ENCODE data around the gene DIPK1C. TPM values are rescaled to one million over a fixed set of nuclear protein-coding genes. Genes with fewer than 3 reads are reported as not detected.
A peak's percentile ranks its signal among the peaks of the same experiment; 100 is the strongest.

Gene DIPK1C
- total RNA-seq, 1 donor from 2014 or later = 4.9 TPM

- peak in 1 of 2 donors; percentile 75 for DNase-seq (ENCODE audit: low spot score in 2 of 2)
Measured at GRCh38 chr18:74454279-74454751, 2.8 kb downstream of the DIPK1C start.

GRCh38 chr18:74453642-74454198, 3.4 kb downstream of the DIPK1C start:
- FAIRE-seq (no peak), DNase-seq (ENCODE audit: low spot score in 2 of 2) (no peak)

More at GRCh38 chr18:74454279-74454751, 2.8 kb downstream of the DIPK1C start:
- FAIRE-seq = peak; percentile 66

- DNase-seq (ENCODE audit: low spot score in 2 of 2) (no peak), FAIRE-seq (no peak)
Measured at GRCh38 chr18:74453016-74453566, 4.0 kb downstream of the DIPK1C start.

- FAIRE-seq = no peak
Measured at GRCh38 chr18:74451148-74451547, 6.0 kb downstream of the DIPK1C start.

GRCh38 chr18:74450626-74451025, 6.5 kb downstream of the DIPK1C start:
- peak; percentile 65 to 74 for DNase-seq (ENCODE audit: low spot score in 2 of 2)
- FAIRE-seq = no peak

More at GRCh38 chr18:74451148-74451547, 6.0 kb downstream of the DIPK1C start:
- no peak for DNase-seq (ENCODE audit: low spot score in 2 of 2)

GRCh38 chr18:74447404-74448152, 9.5 kb downstream of the DIPK1C start:
- no peak for FAIRE-seq

GRCh38 chr18:74446631-74447403, 10.3 kb downstream of the DIPK1C start:
- FAIRE-seq (no peak), DNase-seq (ENCODE audit: low spot score in 2 of 2) (no peak)

More at GRCh38 chr18:74447404-74448152, 9.5 kb downstream of the DIPK1C start:
- no peak for DNase-seq (ENCODE audit: low spot score in 2 of 2)

GRCh38 chr18:74446178-74446577, 10.9 kb downstream of the DIPK1C start:
- FAIRE-seq = no peak
- no peak for DNase-seq (ENCODE audit: low spot score in 2 of 2)

- DNase-seq (ENCODE audit: low spot score in 2 of 2) = no peak
Measured at GRCh38 chr18:74445585-74445984, 11.5 kb downstream of the DIPK1C start.

GRCh38 chr18:74444104-74444503, 13.0 kb downstream of the DIPK1C start:
- FAIRE-seq (no peak), DNase-seq (ENCODE audit: low spot score in 2 of 2) (no peak)

More at GRCh38 chr18:74445585-74445984, 11.5 kb downstream of the DIPK1C start:
- FAIRE-seq = no peak

- FAIRE-seq (no peak), DNase-seq (ENCODE audit: low spot score in 2 of 2) (no peak)
Measured at GRCh38 chr18:74440808-74441427, 16.2 kb downstream of the DIPK1C start.

- no peak for FAIRE-seq
- no peak for DNase-seq (ENCODE audit: low spot score in 2 of 2)
Measured at GRCh38 chr18:74438091-74438490, 19.0 kb downstream of the DIPK1C start.

GRCh38 chr18:74436158-74436769, 20.8 kb downstream of the DIPK1C start:
- FAIRE-seq (no peak), DNase-seq (ENCODE audit: low spot score in 2 of 2) (no peak)

GRCh38 chr18:74435740-74436139, 21.4 kb downstream of the DIPK1C start:
- no peak for DNase-seq (ENCODE audit: low spot score in 2 of 2)
- no peak for FAIRE-seq

GRCh38 chr18:74434466-74434865, 22.6 kb downstream of the DIPK1C start:
- DNase-seq (ENCODE audit: low spot score in 2 of 2) (no peak), FAIRE-seq (no peak)

GRCh38 chr18:74430806-74431571, 26.1 kb downstream of the DIPK1C start:
- DNase-seq (ENCODE audit: low spot score in 2 of 2) = no peak
- FAIRE-seq = no peak

- DNase-seq (ENCODE audit: low spot score in 2 of 2) (no peak), FAIRE-seq (no peak)
Measured at GRCh38 chr18:74430231-74430630, 26.9 kb downstream of the DIPK1C start.

GRCh38 chr18:74429096-74429495, 28.0 kb downstream of the DIPK1C start:
- no peak for FAIRE-seq
- DNase-seq (ENCODE audit: low spot score in 2 of 2) = no peak

GRCh38 chr18:74427442-74428112, 29.5 kb downstream of the DIPK1C start:
- FAIRE-seq (no peak), DNase-seq (ENCODE audit: low spot score in 2 of 2) (no peak)
